Measurements from ENCODE around the gene GABRD. TPM values are rescaled to one million over a fixed set of nuclear protein-coding genes. Genes with fewer than 3 reads are reported as not detected.
"Not testable (repeated sequence)": the region's sequence is repeated elsewhere in the genome, so short reads cannot be mapped to it uniquely, and the experiment has no call there.

GABRD gene, protein sequence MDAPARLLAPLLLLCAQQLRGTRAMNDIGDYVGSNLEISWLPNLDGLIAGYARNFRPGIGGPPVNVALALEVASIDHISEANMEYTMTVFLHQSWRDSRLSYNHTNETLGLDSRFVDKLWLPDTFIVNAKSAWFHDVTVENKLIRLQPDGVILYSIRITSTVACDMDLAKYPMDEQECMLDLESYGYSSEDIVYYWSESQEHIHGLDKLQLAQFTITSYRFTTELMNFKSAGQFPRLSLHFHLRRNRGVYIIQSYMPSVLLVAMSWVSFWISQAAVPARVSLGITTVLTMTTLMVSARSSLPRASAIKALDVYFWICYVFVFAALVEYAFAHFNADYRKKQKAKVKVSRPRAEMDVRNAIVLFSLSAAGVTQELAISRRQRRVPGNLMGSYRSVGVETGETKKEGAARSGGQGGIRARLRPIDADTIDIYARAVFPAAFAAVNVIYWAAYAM
- polyA plus RNA-seq (2012; ENCODE audit: insufficient read depth, insufficient read length), result 1.1 TPM

DNA sequence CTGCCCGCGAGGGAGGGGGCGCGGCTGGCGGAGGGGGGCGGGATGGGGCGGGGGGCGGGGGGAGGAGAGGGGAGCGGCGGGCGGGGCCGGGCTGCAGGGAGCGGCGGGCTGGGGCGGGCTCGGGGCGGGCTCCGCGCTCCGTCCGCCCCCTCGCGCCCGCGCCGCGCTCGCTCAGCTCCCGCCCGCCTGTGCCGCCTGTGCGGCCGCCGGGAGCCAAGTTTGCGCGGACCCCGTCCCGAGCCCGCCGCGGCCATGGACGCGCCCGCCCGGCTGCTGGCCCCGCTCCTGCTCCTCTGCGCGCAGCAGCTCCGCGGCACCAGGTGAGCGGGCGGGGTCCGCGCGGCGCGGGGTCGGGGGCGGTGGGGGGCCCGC is at the start of gene GABRD:
TSS of gene GABRD (plus strand) at position 174 of the 372 bp plus-strand sequence. CDS start at position 253, 79 bp downstream.
- no peak within 1 kb of the TSS for H3K4me3 ChIP-seq (ENCODE audit: low read length)
- DNase-seq (ENCODE audit: low read depth, low spot score), result no peak

DNA sequence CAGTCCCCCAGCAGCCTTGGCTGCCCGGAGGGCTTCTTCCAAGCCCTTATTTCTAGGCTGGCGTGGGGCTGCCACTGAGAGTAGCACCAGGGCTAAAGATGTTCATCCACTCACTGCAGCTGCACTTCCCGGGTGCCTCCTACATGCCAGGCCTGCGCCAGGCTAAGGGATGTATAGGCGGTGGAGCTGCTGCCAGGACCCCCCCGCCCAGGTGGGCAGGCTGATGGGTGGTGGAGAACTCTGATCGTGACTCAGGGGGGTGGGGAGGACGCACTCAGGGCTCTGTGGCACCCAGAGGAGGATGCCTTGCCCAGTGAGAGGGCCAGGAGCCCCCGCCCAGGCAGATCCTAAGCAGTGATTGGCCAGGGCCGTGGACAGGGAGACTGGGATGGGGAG is 49.6 kb upstream of the GABRD start:
- H3K4me3 ChIP-seq (ENCODE audit: low read length), result no peak overlapping the region
- DNase-seq (ENCODE audit: low read depth, low spot score), result no peak

DNA sequence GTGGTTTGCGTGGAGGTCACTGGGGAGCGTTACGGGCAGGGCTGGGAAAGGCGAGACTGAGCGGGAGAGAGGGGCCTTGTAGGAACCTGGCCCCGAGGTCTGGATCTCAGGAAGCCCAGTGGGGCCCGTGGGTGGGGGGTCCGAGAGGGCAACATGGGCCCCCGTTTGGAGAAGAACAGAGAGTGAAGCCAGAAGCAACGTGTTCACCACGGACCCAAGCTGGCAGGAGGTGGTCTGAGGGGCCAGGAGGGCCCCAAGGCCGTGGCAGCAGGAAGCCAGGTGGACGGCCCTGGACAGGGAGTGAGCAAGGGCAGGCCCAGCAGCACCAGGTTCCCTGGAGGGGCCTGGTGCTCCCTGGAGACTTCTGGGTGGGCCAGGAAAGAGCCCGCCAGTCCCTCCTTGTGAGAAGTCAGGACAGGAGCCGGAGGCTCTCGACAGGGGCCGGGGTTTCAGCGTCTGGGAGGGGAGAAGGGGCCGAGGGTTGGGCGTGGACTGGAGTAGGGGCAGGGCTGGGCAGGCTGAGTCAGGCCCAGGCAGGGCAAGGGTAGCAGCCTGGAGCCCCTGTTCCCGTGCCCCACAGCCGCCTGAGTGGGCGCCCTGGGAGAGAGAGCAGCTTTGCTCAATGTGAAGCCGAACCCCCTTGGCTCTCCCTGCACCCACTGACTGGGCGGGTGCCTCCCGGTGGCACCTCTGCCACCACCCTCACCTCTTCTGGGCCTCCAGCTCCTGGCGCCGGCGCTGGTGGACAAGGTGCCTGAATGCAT is 49.0 kb upstream of the GABRD start:
- DNase-seq (ENCODE audit: low read depth, low spot score), result no peak
- no peak overlapping the region for H3K4me3 ChIP-seq (ENCODE audit: low read length)

DNA sequence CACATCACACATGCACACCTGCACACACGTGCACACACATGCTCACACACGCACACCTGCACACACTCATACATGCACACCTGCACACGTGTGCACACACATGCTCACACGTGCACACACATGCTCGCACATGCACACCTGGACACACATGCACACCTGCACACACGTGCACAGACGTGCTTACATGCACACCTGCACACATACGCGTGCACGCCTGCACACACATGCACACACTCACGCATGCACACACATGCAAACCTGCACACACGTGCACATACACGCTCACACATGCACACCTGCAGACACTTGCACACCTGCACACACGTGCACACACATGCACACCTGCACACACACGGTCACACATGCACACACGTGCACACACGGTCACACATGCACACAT is 48.1 kb upstream of the GABRD start:
- H3K4me3 ChIP-seq (ENCODE audit: low read length), result no peak overlapping the region
- no peak for DNase-seq (ENCODE audit: low read depth, low spot score)

DNA sequence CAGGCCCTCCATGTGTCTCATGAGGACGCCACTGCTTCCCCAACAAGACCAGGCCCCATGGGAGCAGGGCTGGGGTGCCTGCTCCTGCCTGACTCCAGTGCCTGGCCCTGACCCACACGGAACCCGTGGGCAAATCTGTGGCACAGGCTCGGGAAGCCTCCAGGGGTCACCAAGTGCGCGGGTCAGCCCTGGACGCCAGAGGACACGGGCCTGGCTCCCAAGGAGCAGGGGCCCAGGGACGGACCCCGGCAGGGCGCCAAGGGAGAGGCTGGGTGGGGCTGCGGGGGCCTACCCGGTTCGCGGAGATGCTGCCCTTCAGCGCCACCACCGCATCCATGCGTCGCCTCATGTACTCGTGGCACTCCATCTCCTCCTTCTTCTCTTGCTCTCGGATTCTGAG is 47.5 kb upstream of the GABRD start:
- no peak for DNase-seq (ENCODE audit: low read depth, low spot score)
- H3K4me3 ChIP-seq (ENCODE audit: low read length), result no peak overlapping the region

DNA sequence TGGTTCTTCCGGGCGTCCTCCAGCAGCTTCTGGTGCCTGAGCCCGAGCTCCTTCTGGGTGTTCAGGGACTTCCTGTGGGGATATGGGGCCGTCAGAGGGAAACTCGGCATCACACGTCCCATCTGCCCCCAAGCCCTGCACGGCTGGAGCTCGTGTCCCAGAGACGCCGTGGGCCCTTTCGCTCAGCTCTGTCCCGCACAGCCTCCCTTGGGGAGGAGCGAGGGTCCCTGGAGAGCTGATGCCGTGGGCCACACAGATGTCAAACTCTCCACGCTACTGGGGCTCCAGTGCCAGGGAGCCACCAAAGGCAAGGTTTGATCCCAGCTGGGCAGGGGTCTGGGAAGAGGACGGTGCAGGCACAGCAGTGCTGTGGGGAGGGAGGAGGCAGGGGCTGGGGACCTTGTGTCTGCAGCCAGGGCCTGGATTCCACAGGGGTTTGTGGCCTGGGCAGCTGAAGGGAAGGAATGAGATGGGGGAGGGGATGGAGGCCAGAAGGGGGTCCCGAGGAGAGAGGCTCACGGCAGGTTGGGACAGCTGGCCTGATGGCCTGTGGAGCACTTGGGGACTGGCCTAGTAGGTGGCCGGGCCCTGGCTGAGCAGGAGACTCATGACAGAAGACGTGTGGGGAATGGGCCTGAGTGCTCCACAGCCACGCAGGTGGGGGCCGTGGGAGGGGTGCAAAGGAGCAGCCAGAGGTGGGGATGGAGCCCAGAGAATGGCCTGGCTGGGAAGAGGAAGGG is 46.0 kb upstream of the GABRD start:
- DNase-seq (ENCODE audit: low read depth, low spot score), result no peak
- H3K4me3 ChIP-seq (ENCODE audit: low read length), result no peak overlapping the region

DNA sequence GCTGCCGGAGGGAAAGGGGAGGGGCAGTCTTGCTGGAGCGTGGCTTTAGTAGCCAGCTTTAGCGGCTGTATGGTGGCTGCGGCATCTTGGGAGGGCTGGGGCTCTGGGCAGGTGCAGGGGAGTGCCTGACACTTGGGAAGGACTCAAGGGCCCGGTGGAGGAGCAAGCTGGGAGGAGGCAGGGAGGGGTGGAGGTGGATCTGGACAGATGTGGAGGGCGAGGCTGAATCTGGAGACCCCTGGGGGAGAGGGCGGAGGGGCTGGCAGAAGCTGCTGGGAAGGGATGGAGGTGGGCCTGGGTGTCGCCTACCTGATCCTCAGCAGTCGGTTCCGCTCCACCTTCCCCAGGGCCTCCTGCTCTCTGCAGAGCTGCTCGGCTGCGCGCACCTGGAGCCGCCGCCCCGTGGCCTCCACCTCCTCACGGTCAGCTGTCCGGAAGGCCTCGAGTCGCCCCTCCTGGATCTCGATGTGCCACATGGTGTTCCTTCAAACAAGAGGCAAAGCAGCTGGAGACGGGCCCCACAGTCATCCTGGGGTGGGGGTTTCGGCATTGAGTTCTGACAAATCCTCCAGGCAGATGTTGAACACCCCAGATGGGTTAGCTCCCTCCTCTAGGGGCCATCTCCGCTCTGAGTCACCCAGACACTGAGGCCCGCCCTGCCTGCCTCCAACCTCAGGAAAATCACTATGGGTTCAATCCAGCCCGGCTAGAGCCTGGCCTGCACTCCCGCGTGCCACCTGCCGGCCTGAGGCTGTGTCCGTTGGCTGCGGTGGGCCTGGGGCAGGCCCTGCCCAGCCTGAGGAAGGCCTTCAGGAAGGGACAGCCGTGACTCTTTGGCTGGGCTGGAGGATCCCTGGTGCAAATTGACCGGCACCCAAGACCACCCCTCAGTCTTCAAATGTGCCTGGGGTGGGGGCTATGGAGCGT is 45.2 kb upstream of the GABRD start:
- no peak overlapping the region for H3K4me3 ChIP-seq (ENCODE audit: low read length)
- no peak for DNase-seq (ENCODE audit: low read depth, low spot score)

DNA sequence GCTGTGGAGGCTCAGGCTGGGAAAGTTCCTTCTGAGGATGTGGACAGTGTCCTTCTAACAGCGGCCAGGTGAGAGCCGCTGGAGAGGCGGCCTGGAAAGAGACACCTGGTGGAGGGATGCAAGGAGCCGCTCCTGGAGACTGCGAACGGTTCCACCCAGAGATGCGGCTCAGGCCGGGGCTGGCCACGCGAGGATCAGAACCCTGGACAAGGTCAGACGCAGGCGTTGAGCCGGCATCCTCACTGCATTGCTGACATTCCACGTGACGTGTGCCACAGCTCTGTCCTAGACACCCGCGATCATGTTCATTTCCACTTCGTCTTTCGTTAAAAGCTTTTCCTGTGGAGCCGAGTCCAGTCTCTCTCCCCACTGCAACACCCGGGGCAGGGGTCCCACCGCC is 44.3 kb upstream of the GABRD start:
- H3K4me3 ChIP-seq (ENCODE audit: low read length), result no peak overlapping the region
- no peak for DNase-seq (ENCODE audit: low read depth, low spot score)

DNA sequence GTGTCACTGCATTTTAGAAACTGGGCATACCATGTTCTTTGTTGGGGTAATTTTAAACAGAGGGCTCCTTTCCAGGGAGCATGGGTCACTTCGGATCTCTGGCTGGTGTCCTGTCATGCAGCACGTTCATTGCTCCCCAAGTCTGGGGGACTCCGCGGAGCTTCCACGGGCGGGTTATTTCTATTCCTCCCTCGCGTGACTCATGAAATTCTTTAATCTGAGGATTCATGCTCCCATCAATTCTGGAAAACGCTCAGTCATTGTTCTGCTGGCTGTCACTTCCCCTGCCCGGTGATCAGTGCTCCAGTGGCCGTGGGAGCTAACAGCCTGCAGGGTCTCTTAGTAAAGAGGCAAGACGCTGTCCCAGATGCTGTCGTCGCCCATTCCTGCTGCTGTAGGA is 43.6 kb upstream of the GABRD start:
- no peak for DNase-seq (ENCODE audit: low read depth, low spot score)

DNA sequence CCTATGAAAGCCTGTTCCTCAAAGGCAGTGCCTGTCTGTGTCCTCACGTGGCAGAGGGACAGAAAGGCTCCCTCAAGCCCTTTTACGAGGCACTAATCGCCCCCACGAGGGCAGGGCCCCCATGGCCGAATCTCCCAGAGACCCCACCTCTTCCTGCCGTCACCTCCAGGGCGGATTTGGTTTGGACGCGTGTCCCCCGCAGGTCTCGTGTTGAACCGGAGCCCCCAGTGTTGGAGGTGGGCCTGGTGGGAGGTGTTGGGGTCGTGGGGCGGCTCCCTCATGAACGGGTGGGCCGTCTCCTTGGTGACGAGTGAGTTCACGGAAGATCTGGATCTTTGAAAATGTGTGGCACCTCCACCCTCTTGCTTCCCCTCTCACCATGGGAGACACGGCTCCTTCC is 43.1 kb upstream of the GABRD start:
- no peak for DNase-seq (ENCODE audit: low read depth, low spot score)
- no peak overlapping the region for H3K4me3 ChIP-seq (ENCODE audit: low read length)

More for the DNA sequence above, 43.6 kb upstream of the GABRD start:
- no peak overlapping the region for H3K4me3 ChIP-seq (ENCODE audit: low read length)

DNA sequence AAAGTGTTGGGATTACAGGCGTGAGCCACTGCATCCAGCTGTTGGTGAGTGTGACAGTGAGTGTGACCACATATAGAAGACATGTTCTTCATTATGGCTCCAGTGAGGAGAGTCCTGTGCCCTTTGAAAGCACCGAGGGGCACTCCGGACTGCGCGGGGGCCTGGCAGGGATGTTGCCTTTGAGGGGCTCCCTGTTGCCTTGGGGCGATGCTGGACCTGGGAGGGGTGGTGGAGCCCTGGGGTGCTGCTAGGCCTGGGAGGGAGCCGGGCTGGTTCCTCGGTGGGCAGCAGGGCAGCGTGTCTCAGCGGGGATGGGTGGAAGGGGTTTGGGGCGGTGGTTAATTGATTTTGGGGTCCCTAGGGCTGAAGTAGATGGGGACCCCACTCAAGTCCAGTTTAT is 41.0 kb upstream of the GABRD start:
- no peak overlapping the region for H3K4me3 ChIP-seq (ENCODE audit: low read length)
- DNase-seq (ENCODE audit: low read depth, low spot score), result no peak

DNA sequence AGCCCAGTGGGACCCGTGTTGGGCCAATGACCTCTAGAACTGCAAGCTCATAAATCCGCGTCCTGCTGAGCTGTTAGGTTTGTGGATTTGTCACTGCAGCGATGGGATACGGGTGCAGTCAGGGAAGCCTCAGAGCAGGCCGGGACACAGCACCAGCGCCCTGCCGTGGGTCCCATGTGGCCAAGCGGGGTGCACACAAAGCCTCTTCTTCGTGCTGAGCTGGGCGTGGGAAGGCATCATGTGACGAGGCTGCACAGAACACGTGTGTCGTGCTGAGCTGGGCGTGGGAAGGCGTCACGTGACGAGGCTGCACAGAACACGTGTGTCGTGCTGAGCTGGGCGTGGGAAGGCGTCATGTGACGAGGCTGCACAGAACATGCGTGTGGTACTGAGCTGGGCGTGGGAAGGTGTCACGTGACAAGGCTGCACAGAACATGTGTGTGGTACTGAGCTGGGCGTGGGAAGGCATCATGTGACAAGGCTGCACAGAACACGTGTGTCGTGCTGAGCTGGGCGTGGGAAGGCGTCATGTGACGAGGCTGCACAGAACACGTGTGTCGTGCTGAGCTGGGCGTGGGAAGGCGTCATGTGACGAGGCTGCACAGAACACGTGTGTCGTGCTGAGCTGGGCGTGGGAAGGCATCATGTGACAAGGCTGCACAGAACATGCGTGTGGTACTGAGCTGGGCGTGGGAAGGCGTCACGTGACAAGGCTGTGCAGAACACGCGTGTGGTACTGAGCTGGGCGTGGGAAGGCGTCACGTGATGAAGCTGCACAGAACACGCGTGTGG is 40.3 kb upstream of the GABRD start:
- not testable (repeated sequence) for H3K4me3 ChIP-seq (ENCODE audit: low read length); DNase-seq (ENCODE audit: low read depth, low spot score)

DNA sequence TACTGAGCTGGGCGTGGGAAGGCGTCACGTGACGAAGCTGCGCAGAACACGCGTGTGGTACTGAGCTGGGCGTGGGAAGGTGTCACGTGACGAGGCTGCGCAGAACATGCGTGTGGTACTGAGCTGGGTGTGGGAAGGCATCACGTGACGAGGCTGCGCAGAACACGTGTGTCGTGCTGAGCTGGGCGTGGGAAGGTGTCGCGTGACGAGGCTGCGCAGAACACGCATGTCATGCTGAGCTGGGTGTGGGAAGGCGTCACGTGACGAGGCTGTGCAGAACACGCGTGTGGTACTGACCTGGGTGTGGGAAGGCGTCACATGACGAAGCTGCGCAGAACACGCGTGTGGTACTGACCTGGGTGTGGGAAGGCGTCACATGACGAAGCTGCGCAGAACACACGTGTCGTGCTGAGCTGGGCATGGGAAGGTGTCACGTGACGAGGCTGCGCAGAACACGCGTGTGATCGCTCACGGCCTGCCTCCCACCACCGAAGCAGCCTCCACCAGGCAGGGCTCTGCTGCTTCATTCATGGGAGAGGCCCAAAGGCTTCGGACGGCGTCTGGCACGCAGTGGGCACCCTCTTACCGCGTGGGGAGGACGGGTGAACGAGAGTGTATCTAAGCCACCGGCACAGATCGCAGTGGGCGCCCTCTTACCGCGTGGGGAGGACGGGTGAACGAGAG is 39.5 kb upstream of the GABRD start:
- no peak for DNase-seq (ENCODE audit: low read depth, low spot score)
- no peak overlapping the region for H3K4me3 ChIP-seq (ENCODE audit: low read length)

DNA sequence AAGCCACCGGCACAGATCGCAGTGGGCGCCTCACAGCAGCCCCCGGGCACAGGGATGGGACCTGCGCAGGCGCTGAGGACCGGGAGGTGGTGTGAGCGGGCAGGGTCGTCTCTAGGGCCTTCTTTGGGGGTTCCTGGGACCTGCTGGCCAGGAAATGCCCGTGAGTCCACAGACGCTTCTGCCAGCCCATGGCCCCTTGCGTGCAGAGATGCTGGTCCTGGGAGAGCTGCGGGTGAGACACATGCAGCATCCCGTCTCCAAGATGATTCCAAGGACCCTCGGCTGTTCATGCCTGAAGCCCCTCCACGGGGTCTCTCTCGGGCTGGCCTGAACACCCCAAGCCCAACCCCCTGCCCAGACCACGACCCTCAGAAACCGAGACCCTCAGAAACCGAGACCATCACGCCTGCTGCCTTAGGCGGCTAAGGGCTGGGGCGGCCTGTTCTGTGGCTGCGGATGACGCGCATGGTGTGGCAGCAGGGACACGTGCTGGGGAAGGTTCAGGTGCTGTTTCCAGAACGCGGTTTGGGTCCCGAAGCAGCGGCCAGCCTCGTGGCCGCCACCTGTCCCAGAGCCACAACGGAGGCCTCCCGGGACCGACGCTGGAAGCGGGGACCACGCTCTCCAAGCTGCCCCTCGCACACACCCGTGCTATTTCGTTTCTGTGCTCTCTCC is 38.5 kb upstream of the GABRD start:
- no peak for DNase-seq (ENCODE audit: low read depth, low spot score)
- no peak overlapping the region for H3K4me3 ChIP-seq (ENCODE audit: low read length)

DNA sequence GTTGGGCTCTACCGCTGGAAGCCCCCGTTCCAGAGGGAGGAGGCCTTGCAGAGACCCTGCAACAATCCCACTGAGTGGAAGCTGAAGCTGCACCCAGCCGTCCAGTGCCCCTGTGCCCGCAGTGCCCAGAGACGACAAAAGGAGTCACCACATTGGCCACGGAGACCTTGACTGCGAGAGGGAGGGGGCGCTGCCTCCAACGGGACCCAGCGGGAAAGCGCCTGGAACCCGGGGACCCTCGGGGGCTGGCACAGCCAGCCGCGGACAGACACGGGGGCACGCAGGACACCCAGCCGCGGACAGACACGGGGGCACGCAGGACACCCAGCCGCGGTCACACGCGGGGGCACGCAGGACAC is 38.0 kb upstream of the GABRD start:
- DNase-seq (ENCODE audit: low read depth, low spot score), result no peak
- no peak overlapping the region for H3K4me3 ChIP-seq (ENCODE audit: low read length)

DNA sequence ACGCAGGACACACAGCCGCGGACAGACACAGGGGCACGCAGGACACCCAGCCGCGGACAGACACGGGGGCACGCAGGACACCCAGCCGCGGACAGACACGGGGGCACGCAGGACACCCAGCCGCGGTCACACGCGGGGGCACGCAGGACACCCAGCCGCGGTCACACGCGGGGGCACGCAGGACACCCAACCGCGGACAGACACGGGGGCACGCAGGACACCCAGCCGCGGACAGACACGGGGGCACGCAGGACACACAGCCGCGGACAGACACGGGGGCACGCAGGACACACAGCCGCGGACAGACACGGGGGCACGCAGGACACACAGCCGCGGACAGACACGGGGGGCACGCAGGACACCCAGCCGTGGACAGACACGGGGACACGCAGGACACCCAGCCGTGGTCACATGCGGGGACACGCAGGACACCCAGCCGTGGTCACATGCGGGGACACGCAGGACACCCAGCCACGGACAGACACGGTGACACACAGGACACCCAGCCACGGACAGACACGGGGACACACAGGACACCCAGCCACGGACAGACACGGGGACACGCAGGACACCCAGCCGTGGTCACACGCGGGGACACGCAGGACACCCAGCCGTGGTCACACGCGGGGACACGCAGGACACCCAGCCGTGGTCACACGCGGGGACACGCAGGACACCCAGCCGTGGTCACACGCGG is 37.4 kb upstream of the GABRD start:
- not testable (repeated sequence) for DNase-seq (ENCODE audit: low read depth, low spot score); H3K4me3 ChIP-seq (ENCODE audit: low read length)
